ENCODE results near the gene SH3PXD2A.

- TF ChIP-seq CTCF (IDR thresholded peaks at IDR 0.05), result no peak
- no peak for TF ChIP-seq POLR2A (IDR thresholded peaks at IDR 0.05)
These were observed 306.1 kb downstream of the SH3PXD2A start for GRCh38 chr10:103549349-103549685.
